Natural killer cell treated with Interleukin-12 subunit alpha and Interleukin-12 subunit beta and Interleukin-15 and Interleukin-18, amount 100 ng/mL, for 72 hours (primary cell): ENCODE measurements around the gene SUCLG2. TPM values are rescaled to one million over a fixed set of nuclear protein-coding genes. Genes with fewer than 3 reads are reported as not detected.

Experiments
- ATAC-seq, 2 donors: fragments of 150-1000 bp; cut with Tn5 transposase in 1 of 2; sonication (Bioruptor Pico), chemical (Tn5 transposase) in 1 of 2; 2 replicates each; pipeline ENCODE4 v1.10.0; 2021
- DNase-seq: peaks from one replicate; pipeline ENCODE4 v3.0.0; 2022; ENCODE audit warnings: low spot score
- H3K27ac Mint-ChIP-seq, 2 donors: 1 replicate in 1 of 2; 2 replicates in 1 of 2; pipeline ENCODE4 v1.8.0; 2022; ENCODE audit warnings: mixed read lengths in 2 of 2, mild to moderate bottlenecking in 1 of 2, moderate library complexity in 1 of 2
- H3K27me3 Mint-ChIP-seq, 2 donors: 1 replicate in 1 of 2; 2 replicates in 1 of 2; pipeline ENCODE4 v1.8.0; 2022; ENCODE audit warnings: mixed read lengths in 2 of 2
- H3K36me3 Mint-ChIP-seq: one replicate; pipeline ENCODE4 v1.8.0; 2022; ENCODE audit warnings: mixed read lengths
- H3K4me1 Mint-ChIP-seq, 2 donors: 1 replicate in 1 of 2; 2 replicates in 1 of 2; pipeline ENCODE4 v1.8.0; 2022; ENCODE audit warnings: low read depth in 2 of 2, mixed read lengths in 2 of 2, mild to moderate bottlenecking in 1 of 2
- H3K4me3 Mint-ChIP-seq: one replicate; pipeline ENCODE4 v1.8.0; 2022; ENCODE audit warnings: mixed read lengths
- H3K9me3 Mint-ChIP-seq: 2 replicates; pipeline ENCODE4 v1.8.0; 2022; ENCODE audit warnings: mixed read lengths
- total RNA-seq, 2 donors: library from RNA; stranded (reverse); gene quantifications; one replicate each; pipeline ENCODE4 v1.2.3, GENCODE V29; 2022

The SUCLG2 gene
- total RNA-seq, 2 donors from 2014 or later: 18.9 to 28.2 TPM

DNA sequence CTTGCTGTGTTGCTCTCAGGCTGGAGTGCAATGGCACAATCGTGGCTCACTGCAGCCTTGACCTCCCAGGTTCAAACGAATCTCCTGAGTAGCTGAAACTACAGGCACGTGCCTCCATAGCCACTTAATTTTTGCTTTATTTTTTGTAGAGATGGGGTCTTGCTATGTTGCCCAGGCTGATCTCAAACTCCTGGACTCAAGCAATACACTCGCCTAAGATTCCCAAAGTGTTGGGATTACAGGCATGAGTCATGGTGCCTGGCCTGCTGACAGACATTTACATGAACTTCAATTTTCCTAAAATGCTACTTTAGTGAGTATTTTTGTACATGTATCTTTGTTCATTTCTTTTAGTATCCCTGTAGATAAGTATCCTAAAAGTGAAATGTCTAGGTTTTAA is 132.3 kb downstream of the SUCLG2 start:
- no peak for ATAC-seq
- Mint-ChIP-seq H3K4me1 (no peaks in the 10 kb centered on the region), H3K27me3 (no peaks in the 10 kb centered on the region), H3K36me3 (peaks cover 5% of the 10 kb centered on the region), H3K9me3 (no peaks in the 10 kb centered on the region), H3K27ac (no peak overlapping the region), H3K4me3 (no peak overlapping the region)
- DNase-seq: no peak

DNA sequence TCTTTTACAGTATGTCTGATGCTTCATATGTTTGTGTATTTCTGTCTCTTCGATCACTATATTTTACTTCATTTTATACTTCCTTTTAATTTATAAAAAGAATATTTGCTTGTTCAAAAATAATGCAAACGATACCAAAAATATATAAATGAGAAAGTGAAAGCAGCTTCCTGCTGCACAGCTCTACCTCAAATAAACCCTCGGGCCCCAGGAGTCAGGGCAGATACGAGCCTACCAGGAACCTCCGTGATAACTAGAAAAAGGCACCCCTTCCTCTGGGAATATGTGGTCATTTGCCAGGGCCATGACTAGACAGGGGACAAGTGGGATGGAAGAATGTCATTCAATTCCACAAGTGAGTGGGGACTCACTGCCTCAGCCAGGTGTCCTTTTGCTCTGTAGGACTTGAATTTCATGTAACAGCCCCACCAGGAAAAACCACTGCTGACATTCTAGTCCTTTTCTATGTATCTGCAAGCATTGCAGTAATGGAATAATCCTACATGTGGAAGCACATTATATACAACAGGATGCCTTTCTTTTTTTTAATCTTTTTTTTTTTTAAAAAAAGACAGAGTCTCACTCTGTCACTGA is 133.3 kb downstream of the SUCLG2 start:
- H3K27ac Mint-ChIP-seq: no peak overlapping the region
- no peak for DNase-seq
- H3K9me3 Mint-ChIP-seq: no peaks in the 10 kb centered on the region
- no peak overlapping the region for H3K4me3 Mint-ChIP-seq
- no peaks in the 10 kb centered on the region for H3K4me1 Mint-ChIP-seq
- no peaks in the 10 kb centered on the region for H3K27me3 Mint-ChIP-seq
- H3K36me3 Mint-ChIP-seq: no peaks in the 10 kb centered on the region
- no peak for ATAC-seq

DNA sequence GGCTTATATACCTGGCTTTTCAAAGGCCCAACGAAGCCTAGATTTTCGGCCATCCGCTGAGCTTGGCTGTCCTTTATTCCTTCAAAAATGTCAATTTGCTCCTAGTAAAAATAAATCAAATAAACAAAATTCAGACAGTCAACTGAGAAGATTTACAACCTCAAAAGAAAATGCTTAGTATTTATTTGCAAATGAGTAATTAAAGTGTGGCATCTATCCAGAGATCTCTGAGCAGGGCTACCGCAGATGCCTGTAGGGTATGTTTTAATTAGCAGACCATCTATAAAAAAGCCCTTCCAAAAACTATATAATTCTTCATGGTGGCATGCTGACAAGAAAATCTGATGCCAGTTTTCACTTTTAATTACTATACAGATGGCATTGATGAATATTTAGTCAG is 136.2 kb downstream of the SUCLG2 start:
- DNase-seq: no peak
- no peaks in the 10 kb centered on the region for H3K27me3 Mint-ChIP-seq
- H3K27ac Mint-ChIP-seq: no peak overlapping the region
- no peaks in the 10 kb centered on the region for H3K9me3 Mint-ChIP-seq
- H3K4me3 Mint-ChIP-seq: no peak overlapping the region
- H3K36me3 Mint-ChIP-seq: no peaks in the 10 kb centered on the region
- H3K4me1 Mint-ChIP-seq: no peaks in the 10 kb centered on the region
- ATAC-seq: no peak

DNA sequence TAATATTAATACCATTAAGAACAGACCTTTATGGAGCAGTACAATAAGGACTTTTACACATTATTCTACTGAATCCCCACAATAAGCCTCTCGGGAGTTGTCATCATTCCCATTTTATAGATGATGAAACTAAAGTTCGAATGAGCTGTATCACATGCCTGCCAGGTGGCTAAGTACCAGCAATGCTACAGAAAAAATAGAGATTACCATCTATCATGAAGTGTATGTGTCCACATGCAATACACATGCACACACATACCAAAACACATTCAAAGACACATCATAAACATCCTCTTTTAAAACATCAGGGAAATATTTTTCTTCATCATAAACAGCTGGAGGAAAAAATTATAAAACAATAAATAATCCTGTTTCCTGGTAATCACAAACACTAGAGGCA is 136.6 kb downstream of the SUCLG2 start:
- no peaks in the 10 kb centered on the region for H3K4me1 Mint-ChIP-seq
- no peak for DNase-seq
- no peak overlapping the region for H3K4me3 Mint-ChIP-seq
- no peak for ATAC-seq
- no peak overlapping the region for H3K27ac Mint-ChIP-seq
- no peaks in the 10 kb centered on the region for H3K36me3 Mint-ChIP-seq
- H3K9me3 Mint-ChIP-seq: no peaks in the 10 kb centered on the region
- H3K27me3 Mint-ChIP-seq: no peaks in the 10 kb centered on the region

DNA sequence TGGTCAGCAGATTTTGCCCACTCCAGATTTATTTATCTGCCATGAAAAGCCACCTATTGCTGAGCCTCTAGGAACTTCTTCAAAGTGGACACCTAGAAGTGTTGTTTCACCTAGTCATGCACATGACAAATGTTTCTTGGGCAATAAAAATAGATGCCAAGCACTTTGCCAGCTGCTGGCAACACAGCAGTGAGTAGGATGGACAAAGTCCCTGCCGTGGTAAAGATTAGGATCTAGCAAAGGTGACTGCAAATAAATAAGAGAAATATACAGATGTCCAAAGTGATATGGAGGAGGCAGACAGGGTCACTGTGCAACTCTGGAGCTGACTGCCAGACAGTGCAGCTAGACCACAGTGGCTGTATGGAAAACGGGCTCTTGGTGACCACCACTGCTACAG is 137.9 kb downstream of the SUCLG2 start:
- Mint-ChIP-seq H3K9me3 (no peaks in the 10 kb centered on the region), H3K4me1 (no peaks in the 10 kb centered on the region), H3K27me3 (no peaks in the 10 kb centered on the region), H3K4me3 (no peak overlapping the region), H3K27ac (no peak overlapping the region), H3K36me3 (no peaks in the 10 kb centered on the region)
- DNase-seq (no peak), ATAC-seq (no peak)

DNA sequence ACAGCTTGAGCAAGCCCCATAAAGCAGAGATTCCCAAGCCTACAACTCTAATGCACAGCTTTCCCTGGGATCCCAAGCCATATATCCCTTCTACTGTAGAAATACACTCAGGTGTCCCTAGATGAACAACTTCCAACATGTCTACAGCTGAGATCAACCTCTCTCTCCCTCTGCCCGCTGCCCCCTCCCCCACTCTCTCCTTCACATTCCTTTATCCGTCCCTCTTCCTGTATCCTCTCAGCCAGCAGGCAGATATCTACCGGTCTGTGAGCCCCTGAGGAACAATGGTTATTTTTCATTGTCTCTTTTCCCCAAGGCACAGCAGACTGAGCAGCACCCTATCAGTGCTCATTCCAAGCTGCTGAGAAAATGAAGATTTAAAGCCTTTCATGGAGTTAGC is 138.6 kb downstream of the SUCLG2 start:
- ATAC-seq (no peak), DNase-seq (no peak)
- H3K27ac Mint-ChIP-seq: no peak overlapping the region
- peaks cover 0 to 3% of the 10 kb centered on the region in 2 donors for H3K4me1 Mint-ChIP-seq
- H3K36me3 Mint-ChIP-seq: no peaks in the 10 kb centered on the region
- no peaks in the 10 kb centered on the region for H3K27me3 Mint-ChIP-seq
- no peak overlapping the region for H3K4me3 Mint-ChIP-seq
- no peaks in the 10 kb centered on the region for H3K9me3 Mint-ChIP-seq

DNA sequence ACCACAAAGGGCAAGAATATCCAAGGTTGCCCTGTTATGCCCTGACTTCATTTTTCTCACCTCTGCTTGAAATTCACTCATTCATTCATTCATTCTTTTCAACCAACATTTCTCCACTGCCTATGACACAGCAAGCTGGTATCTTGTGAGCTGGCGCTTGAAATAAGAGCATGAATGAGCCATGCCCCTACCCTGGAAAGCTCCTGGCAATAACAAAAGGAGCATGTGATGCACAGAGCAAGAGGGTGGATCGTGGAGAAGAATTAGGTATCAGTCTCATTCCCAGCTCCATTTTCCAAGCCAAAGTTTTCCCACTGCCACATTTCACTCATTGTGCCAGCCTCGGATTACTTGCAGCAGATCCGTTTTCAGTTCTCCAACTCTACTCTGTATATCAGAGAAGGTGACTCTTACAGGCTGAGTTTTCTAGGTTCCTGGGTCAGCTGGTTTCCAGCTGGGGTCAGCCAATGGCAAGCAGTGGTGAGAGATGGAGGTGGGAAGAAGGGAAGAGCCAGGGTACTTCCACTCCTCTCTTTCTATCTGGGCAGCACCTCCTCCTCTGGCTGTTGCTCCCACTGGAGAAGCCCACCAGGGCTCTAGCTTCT is 144.8 kb downstream of the SUCLG2 start:
- no peak overlapping the region for H3K27ac Mint-ChIP-seq
- no peak overlapping the region for H3K4me3 Mint-ChIP-seq
- H3K9me3 Mint-ChIP-seq: no peaks in the 10 kb centered on the region
- ATAC-seq (no peak), DNase-seq (no peak)
- H3K27me3 Mint-ChIP-seq: no peaks in the 10 kb centered on the region
- H3K36me3 Mint-ChIP-seq: no peaks in the 10 kb centered on the region
- peaks cover 0 to 3% of the 10 kb centered on the region in 2 donors for H3K4me1 Mint-ChIP-seq

DNA sequence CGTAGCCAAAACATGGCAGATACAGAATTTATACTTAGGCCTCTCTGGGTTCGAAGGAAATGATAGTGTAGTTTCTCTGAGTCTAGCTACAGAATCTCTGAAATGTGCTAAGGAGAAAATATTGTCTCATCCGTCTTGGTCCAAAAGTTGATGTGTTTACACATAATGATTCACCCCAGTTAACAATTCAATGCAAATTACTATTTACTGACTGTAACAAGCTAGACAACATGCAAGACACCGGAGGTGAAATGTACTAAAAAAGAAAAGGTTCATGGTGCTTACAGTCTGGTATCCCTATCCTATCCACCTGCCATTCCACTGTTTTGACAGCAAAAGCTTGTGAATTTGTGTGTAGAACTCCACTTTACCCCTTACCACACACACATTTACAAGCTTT is 146.8 kb downstream of the SUCLG2 start:
- Mint-ChIP-seq H3K27me3 (no peaks in the 10 kb centered on the region), H3K9me3 (no peaks in the 10 kb centered on the region), H3K4me3 (no peak overlapping the region), H3K4me1 (peaks cover 0 to 3% of the 10 kb centered on the region in 2 donors), H3K36me3 (no peaks in the 10 kb centered on the region), H3K27ac (no peak overlapping the region)
- no peak for ATAC-seq
- DNase-seq: no peak

DNA sequence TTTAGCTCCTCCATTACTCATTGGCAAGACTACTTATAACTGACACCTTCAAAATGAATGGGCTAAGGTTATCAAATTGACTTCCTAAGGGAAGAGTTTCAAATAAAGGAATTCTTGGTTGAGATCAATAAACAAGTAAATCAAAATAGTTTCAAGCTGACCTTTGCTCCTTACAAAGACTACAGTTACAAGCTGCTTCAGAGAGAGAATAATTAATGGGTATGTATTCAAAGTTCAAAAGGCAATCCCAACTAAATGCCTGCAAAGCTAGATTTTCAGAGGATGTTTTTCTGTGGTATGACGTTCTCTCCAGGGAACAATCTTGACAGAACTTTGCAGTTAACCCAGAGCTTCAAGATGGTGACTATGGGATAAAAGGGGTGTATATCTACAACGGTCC is 153.7 kb downstream of the SUCLG2 start:
- no peak for DNase-seq
- no peak for ATAC-seq
- H3K36me3 Mint-ChIP-seq: peaks cover 6% of the 10 kb centered on the region

DNA sequence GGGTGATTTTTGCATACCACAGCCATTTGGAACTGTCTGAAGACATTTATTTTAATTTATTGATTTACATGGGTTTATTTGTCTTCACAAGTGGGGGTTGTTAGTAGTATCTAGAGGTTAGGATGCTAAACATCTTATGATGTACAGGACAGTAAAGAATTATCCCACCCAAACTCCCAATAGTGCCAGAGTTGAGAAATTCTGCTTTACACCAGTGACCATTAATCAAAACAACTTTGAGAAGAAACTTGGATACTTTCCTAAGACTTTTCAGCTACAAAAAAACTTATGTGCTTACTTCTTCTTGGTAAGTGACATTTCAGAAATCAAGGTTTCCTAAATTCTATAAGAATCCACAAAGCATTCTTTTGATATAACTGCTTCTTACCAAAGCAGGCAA is 156.7 kb downstream of the SUCLG2 start:
- Mint-ChIP-seq H3K27ac (no peak overlapping the region), H3K4me3 (no peak overlapping the region), H3K9me3 (no peaks in the 10 kb centered on the region), H3K36me3 (peaks cover 8% of the 10 kb centered on the region), H3K4me1 (no peaks in the 10 kb centered on the region), H3K27me3 (no peaks in the 10 kb centered on the region)
- ATAC-seq (no peak), DNase-seq (no peak)

More for the DNA sequence above, 153.7 kb downstream of the SUCLG2 start:
- Mint-ChIP-seq H3K27me3 (no peaks in the 10 kb centered on the region), H3K27ac (no peak overlapping the region), H3K4me1 (no peaks in the 10 kb centered on the region), H3K4me3 (no peak overlapping the region), H3K9me3 (no peaks in the 10 kb centered on the region)

DNA sequence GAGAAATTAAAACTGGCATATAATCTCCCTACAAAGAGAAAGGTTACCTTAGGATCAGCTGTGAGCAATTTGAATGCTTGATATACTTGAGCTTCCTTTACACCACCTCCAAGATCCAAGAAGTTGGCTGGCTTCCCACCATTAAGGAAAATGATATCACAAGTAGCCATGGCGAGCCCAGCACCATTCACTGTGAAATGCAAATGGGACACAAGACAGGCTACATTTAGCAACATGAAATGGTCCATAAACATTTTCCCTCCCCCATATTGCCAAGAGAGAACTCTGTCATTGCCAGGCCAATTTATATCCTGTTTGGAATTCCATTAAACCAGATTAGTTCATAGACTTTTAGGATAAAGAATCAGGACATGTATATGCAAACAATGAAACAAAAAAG is 158.7 kb downstream of the SUCLG2 start:
- H3K4me1 Mint-ChIP-seq: no peaks in the 10 kb centered on the region
- ATAC-seq (no peak), DNase-seq (no peak)
- no peak overlapping the region for H3K4me3 Mint-ChIP-seq
- no peak overlapping the region for H3K27ac Mint-ChIP-seq
- peaks cover 8% of the 10 kb centered on the region for H3K36me3 Mint-ChIP-seq
- no peaks in the 10 kb centered on the region for H3K9me3 Mint-ChIP-seq
- H3K27me3 Mint-ChIP-seq: no peaks in the 10 kb centered on the region

DNA sequence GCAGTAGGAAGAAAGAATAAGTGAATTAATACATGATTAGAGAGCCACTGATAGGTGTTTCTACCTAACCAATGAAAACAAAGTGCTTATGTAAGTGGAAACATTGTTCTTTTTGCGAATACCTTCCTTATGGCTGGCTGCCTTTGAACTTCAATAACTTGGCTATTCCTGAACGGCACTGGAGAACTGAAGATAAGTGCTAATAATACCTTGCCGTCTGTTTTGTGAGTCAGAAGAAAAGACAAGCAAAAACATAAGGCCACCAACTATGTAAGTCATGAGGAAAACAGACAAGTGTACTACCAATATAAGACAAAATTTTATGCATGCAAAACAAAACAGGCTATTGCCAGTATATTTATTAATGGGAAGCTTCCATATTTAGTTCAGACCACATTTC is 160.6 kb downstream of the SUCLG2 start:
- Mint-ChIP-seq H3K27ac (no peak overlapping the region), H3K4me3 (no peak overlapping the region), H3K36me3 (peaks cover 8% of the 10 kb centered on the region), H3K9me3 (no peaks in the 10 kb centered on the region), H3K27me3 (no peaks in the 10 kb centered on the region), H3K4me1 (no peaks in the 10 kb centered on the region)
- ATAC-seq: no peak
- no peak for DNase-seq

DNA sequence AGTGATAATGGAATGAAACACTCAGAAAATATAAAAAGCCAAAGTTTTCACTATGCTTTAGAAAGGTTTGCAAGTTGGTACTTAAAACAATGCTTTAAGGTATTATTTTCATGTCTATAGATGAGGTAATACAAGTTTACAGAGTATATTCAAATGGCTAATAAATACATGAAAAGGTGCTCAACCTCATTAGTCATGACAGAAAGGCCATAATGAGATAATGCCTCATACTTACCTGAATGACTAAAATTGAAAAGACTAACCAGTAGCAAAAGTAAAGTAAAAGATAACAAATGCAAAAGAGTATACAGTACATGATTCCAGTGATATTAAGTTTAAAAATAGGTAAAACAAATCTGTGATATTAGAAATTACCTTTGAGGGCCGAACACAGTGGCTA is 163.8 kb downstream of the SUCLG2 start:
- Mint-ChIP-seq H3K4me1 (no peaks in the 10 kb centered on the region), H3K4me3 (no peak overlapping the region), H3K27me3 (no peaks in the 10 kb centered on the region), H3K27ac (no peak overlapping the region), H3K36me3 (peaks cover under 1% of the 10 kb centered on the region), H3K9me3 (no peaks in the 10 kb centered on the region)
- ATAC-seq (no peak), DNase-seq (no peak)

DNA sequence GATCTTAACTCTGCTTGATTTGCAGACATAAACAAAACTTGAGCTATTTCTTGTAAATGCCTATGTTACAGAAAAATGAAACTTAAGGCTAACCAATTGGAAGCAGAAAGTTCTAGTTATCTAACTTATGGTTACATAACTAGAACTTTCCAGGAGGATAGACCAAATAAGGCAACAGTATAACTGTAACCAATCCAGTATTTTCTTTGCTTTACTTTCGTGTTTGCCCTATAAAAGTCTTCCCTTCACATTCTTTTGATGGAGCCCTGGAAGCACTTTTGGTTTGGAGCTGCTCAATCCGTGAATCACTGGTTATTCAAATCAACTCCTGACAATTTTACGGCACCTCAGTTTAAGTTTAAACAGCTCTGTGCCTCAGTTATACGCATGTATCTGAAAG is 164.6 kb downstream of the SUCLG2 start:
- Mint-ChIP-seq H3K27ac (no peak overlapping the region), H3K4me1 (no peaks in the 10 kb centered on the region), H3K9me3 (no peaks in the 10 kb centered on the region), H3K4me3 (no peak overlapping the region), H3K27me3 (no peaks in the 10 kb centered on the region), H3K36me3 (no peaks in the 10 kb centered on the region)
- ATAC-seq (no peak), DNase-seq (no peak)

DNA sequence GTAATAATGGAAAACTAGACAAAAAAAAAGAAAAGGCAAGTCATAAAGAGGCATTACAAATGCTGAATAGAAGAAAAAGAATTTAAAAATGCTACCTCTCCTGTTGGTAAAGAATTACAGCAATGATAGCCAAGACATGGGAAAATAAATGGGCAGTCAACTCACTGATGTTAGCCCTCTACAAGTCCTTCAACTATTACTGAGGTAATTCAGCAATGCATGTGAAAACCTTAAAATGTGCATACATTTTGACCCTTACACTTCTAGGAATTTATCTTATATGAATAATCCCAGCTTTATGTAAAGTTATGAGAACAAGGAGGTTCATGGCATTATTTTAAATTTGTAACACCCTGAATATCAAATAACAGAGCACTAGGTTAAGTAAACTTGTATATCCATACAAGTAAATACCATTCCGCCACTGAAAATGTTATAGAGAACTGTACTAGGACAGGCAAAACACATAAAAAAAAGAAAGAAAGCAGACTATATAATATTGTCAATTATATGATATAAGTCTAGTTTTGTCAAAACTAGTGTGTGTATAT is 166.8 kb downstream of the SUCLG2 start:
- ATAC-seq: no peak
- H3K4me3 Mint-ChIP-seq: no peak overlapping the region
- H3K27me3 Mint-ChIP-seq: no peaks in the 10 kb centered on the region
- no peak overlapping the region for H3K27ac Mint-ChIP-seq
- DNase-seq: no peak
- no peaks in the 10 kb centered on the region for H3K4me1 Mint-ChIP-seq
- H3K36me3 Mint-ChIP-seq: no peaks in the 10 kb centered on the region
- no peaks in the 10 kb centered on the region for H3K9me3 Mint-ChIP-seq
